G401 (cell line): ENCODE results near the gene HSPA1A. TPM values are rescaled to one million over a fixed set of nuclear protein-coding genes. Genes with fewer than 3 reads are reported as not detected.
"Not testable (repeated sequence)": the region's sequence is repeated elsewhere in the genome, so short reads cannot be mapped to it uniquely, and the experiment has no call there.

Experiments used
- DNase-seq: peaks from one replicate; pipeline ENCODE4 v3.0.0-alpha.2; 2015; ENCODE audit warnings: low spot score
- in situ Hi-C: cut with HindIII; loops from 2 replicates; pipeline ENCODE4 v1.10.0; 2016; ENCODE audit warnings: low sequenced_read_pairs, mixed read lengths
- total RNA-seq: library from RNA; depleted of rRNA; stranded (reverse); fragments of >200 nt; shearing (Covaris generic); gene quantifications from 2 replicates; pipeline ENCODE4 v1.2.3, GENCODE V29; 2014

HSPA1A gene
- total RNA-seq, 1 experiment from 2014 or later, result not detected

- in situ Hi-C loops, result no loop called here
- DNase-seq, result peak; percentile 80
Measured at GRCh38 chr6:31829633-31830283, 14.4 kb downstream of the HSPA1A start.

DNA sequence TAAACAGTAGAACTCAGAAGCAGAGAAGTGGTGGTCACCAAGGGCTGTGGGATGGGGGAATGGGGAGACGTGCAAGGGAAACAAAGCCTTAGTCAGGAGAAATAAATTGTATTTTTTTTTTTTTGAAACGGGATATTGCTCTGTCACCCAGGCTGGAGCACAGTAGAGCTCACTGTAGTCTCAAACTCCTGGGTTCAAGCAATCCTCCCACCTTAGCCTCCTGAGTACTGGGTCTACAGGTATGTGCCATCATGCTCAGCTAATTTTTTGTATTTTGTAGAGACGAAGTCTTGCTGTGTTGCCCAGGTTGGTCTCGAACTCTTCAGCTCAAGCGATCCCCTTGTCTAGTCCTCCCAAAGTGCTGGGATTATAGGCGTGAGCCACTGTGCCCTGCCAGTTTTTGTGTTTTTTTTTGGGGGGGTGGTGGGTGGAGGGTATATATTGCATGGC is 15.6 kb downstream of the HSPA1A start:
- DNase-seq, result no peak
- in situ Hi-C loops, result no loop called here

DNA sequence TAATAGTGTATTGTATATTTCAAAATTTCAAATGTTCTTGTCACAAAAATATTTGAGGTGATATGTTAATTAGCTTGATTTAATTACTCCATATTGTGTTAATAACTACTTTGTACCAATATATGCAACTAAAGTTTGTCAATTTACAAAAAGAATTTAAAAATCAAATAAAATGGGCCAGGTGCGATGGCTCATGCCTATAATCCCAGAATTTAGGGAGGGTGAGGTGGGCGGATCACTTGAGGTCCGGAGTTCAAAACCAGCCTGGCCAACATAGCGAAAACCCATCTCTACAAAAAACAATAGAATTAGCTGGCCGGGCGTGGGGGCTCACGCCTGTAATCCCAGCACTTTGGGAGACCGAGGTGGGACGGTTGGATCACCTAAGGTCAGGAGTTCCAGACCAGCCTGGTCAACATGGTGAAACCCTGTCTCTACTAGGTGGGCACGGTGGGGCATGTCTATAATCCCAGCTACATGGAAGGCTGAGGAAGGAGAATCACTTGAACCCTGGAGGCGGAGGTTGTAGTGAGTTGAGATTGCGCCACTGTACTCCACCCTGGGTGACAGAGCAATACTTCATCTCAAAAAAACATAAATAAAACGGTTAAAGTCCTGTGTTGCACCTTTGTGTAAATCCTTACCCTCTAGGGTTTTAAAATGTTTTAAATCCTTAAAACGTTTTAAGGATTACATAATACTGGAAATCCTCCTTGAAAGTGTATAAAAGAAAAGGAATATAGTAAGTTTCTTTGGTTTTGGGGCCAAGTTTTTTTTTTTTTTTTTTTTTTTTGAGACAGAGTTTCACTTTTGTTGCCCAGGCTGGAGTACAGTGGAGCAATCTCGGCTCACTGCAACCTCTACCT is 16.2 kb downstream of the HSPA1A start:
- no peak for DNase-seq
- in situ Hi-C loops, result no loop called here

- in situ Hi-C loops, result no loop called here
- DNase-seq, result peak; percentile 89
Measured at GRCh38 chr6:31834367-31835250, 19.3 kb downstream of the HSPA1A start.

GRCh38 chr6:31836047-31836473 is 20.7 kb downstream of the HSPA1A start:
- in situ Hi-C loops, result no loop called here

DNA sequence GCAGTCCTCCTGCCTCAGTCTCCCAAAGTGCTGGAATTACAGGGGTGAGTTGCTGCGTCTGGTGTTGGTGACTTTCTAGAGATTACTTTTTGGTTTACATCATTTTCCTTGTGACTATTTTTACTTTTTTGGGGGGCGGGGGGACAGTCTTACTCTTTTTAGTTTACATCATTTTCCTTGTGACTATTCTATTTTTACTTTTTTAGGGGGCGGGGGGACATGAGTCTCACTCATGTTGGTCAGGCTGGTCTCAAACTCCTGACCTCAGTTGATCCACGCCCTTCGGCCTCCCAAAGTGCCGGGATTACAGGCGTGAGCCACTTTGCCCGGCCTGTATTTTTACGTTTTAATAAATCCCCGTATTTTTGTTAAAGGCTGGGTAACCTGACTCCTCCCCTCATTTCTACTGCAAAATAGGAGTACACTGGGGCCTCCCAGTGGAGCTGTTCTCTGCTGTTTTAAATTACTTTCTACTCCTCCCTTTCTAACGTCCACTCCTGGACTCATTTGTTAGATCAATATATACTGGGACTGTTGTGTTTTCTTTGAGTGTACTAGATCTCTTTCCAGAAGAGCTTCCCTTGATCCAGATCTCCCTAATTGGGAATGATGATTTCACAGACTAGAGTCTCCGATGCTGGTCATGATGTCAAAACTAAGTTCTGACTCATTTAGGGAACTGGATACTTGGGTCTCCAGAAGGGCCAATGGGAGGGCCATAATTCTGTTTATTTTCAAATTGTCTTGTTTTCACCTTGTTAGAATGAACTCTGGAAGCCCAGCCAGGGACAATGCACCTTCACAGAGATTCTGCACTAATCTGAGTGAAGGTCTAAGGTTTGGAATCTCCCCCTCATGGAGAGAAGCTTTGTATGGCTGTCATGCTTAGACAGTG is 21.4 kb downstream of the HSPA1A start:
- in situ Hi-C loops, result no loop called here
- DNase-seq, result no peak

More at GRCh38 chr6:31836047-31836473, 20.7 kb downstream of the HSPA1A start:
- DNase-seq, result no peak

DNA sequence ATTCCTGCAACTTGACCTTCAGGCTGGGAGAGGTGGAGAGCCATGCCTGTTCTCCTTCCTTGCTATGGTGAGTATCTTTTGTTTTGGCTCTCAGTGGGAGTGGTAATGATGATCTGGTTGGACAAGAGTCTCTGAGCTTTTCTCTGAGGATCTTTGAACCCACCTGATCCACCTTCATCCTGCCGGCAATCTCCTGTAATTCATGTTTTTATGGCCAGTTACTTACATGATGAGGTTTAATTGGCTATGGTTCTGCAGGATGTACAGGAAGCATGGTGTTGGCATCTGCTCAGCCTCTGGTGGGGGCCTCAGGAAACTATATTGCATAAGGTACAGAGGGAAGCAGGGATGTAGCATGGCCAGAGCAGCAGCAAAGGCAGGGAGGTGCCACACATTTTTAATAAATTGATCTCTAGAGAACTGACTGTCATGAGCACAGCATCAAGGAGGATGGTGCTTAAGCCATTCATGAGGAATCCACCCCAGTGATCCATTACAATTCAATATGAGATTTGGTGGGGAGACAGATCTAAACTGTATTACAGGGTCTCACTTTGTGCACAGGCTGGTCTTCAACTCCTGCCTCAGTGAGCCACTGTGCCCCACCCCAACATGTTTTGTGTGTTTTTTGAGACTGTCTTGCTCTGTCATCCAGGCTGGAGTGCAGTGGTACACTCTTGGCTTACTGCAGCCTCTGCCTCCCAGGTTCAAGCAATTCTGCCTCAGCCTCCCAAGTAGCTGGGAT is 22.2 kb downstream of the HSPA1A start:
- DNase-seq, result no peak
- in situ Hi-C loops, result no loop called here

GRCh38 chr6:31838114-31838553 is 22.8 kb downstream of the HSPA1A start:
- DNase-seq, in situ Hi-C loops: not testable (repeated sequence)

DNA sequence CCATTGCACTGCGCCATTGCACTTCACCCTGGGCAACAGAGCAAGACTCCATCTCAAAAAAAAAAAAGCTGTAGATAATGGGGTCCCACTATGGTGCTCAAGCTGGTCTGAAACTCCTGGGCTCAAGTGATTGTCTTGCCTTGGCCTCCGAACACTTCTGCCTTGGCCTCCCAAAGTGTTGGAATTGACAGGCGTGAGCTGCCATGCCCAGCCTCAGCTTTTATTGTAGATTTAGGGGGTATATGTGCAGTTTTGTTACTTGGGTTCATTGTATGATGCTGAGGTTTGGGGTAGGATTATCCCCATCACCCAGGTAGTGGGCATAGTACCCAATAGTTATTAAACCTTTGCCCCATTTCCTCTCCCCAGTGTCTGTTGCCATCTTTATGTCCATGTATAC is 23.6 kb downstream of the HSPA1A start:
- in situ Hi-C loops, result no loop called here
- no peak for DNase-seq

GRCh38 chr6:31839779-31840126 is 24.4 kb downstream of the HSPA1A start:
- DNase-seq, in situ Hi-C loops: not testable (repeated sequence)

DNA sequence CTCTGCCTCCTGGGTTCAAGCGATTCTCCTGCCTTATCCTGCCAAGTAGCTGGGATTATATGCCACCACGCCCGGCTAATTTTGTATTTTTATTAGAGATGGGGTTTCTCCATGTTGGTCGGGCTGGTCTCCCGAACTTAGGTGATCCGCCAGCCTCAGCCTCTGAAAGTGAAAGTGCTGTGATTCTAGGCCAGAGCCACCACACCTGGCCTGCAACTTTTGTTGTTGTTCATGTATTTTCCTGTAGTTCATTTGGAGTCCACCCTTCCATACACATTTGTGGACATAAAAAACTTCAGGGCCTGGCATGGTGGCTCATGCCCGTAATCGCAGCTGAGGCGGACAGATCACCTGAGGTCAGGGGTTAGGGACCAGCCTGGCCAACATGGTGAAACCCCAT is 26.7 kb downstream of the HSPA1A start:
- in situ Hi-C loops, result no loop called here
- no peak for DNase-seq

GRCh38 chr6:31844507-31844906 is 29.2 kb downstream of the HSPA1A start:
- in situ Hi-C loops, result no loop called here
- DNase-seq, result no peak

DNA sequence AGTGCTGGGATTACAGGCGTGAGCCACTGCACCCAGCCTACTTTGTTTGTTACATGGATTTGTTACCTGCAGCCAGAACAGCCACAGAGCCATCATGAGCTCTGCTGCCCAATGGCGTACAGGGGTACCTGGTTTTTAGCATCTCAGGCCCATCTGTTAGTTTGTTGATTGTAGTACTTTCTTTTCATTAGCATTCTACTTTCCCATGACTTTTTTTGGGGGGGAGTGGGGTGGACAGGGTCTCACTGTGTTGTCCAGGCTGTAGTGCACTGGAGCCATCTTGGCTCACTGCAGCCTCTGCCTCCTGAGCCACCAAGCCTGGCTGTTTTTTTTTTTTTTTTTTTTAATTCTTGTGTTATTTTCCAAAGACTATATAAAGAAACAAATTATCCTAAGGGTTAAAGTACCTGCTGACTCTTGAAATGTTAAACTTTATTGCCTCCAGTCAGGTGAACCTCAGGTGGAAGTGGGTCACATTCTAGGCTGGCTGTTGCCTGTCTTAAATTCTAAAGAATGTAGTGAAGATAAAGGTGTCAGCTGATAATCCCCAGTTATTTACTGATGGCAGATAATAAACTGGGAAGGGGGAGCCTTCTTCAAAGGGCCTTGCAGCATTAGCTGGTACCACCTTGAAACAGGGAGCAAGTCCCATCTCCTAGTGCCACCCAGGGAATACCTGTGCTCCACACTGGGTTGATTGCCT is 32.1 kb downstream of the HSPA1A start:
- in situ Hi-C loops, result no loop called here
- no peak for DNase-seq

GRCh38 chr6:31850765-31851484 is 35.6 kb downstream of the HSPA1A start:
- in situ Hi-C loops, result no loop called here
- no peak for DNase-seq

- in situ Hi-C loops, result no loop called here
- DNase-seq, result no peak
Measured at GRCh38 chr6:31851485-31851832, 36.1 kb downstream of the HSPA1A start.

GRCh38 chr6:31851980-31852718 is 36.8 kb downstream of the HSPA1A start:
- in situ Hi-C loops, DNase-seq: not testable (repeated sequence)
